Breast epithelium (tissue), 4 donors: ENCODE measurements around the gene FTO. TPM values are rescaled to one million over a fixed set of nuclear protein-coding genes. Genes with fewer than 3 reads are reported as not detected.

Experiments used
- DNase-seq, 2 donors: peaks; one replicate each; pipeline ENCODE4 v3.0.0-alpha.2; 2019; ENCODE audit warnings: low spot score in 2 of 2
- H3K27ac ChIP-seq, 2 donors: fragments of 200-600 bp; sonication (generic) in 1 of 2; one replicate each; pipeline ENCODE4 v1.5.1; 2016 to 2019; ENCODE audit warnings: mild to moderate bottlenecking in 1 of 2
- H3K27me3 ChIP-seq, 2 donors: fragments of 200-600 bp; sonication (generic) in 1 of 2; one replicate each; pipeline versions ENCODE4 v1.5.1 to v1.6.0; 2017 to 2019; ENCODE audit warnings: control low read depth in 1 of 2, mild to moderate bottlenecking in 1 of 2
- H3K36me3 ChIP-seq: fragments of 200-600 bp; one replicate; pipeline ENCODE4 v1.5.1; 2019
- H3K4me1 ChIP-seq, 2 donors: fragments of 200-600 bp; sonication (generic); one replicate each; pipeline ENCODE4 v1.5.1; 2016 to 2019; ENCODE audit warnings: control low read depth in 1 of 2
- H3K4me3 ChIP-seq, 3 donors: fragments of 200-600 bp; sonication (generic); 1 replicate in 2 of 3; 2 replicates in 1 of 3; pipeline ENCODE4 v1.5.1; 2016 to 2019; ENCODE audit warnings: mild to moderate bottlenecking in 3 of 3, moderate library complexity in 2 of 3
- H3K9me3 ChIP-seq, 2 donors: fragments of 200-600 bp; sonication (generic) in 1 of 2; one replicate each; pipeline ENCODE4 v1.5.1; 2016 to 2019; ENCODE audit warnings: control low read depth in 1 of 2
- CTCF ChIP-seq, 3 donors: fragments of 450-650 bp; IDR thresholded peaks; one replicate each; pipeline ENCODE4 v1.5.1; 2016 to 2017; ENCODE audit warnings: antibody characterized with exemption in 3 of 3, mild to moderate bottlenecking in 3 of 3, moderate library complexity in 3 of 3
- POLR2A ChIP-seq: fragments of 450-650 bp; IDR thresholded peaks from one replicate; pipeline ENCODE4 v1.6.1; 2016; ENCODE audit warnings: antibody characterized with exemption, mild to moderate bottlenecking, moderate library complexity
- POLR2AphosphoS5 ChIP-seq, 3 donors: sonication (generic); formaldehyde crosslinking; IDR thresholded peaks; one replicate each; pipeline ENCODE4 v1.6.1; 2017; ENCODE audit warnings: antibody characterized with exemption in 3 of 3
- intact Hi-C: fragments of 100-400 bp; cut with DNase I; formaldehyde crosslinking; loops from one replicate; pipeline ENCODE4 v1.15.1; 2023; ENCODE audit warnings: low total_unique reads
- total RNA-seq, 3 donors: library from RNA; depleted of rRNA; stranded (reverse); fragments of >200 nt; gene quantifications; one replicate each; pipeline ENCODE4 v1.1.0, GENCODE V29; 2016

The FTO gene
- total RNA-seq, 3 donors from 2014 or later: 109 to 193 (median 174) TPM

- TF ChIP-seq CTCF (IDR thresholded peaks at IDR 0.05) (no peak), POLR2AphosphoS5 (IDR thresholded peaks at IDR 0.05) (no peak), POLR2A (no peak)
- Histone ChIP-seq H3K27me3 (no peaks in the 10 kb centered on the region), H3K36me3 (no peaks in the 10 kb centered on the region), H3K27ac (no peak overlapping the region), H3K4me1 (peaks cover 0 to 5% of the 10 kb centered on the region in 2 donors), H3K9me3 (no peaks in the 10 kb centered on the region), H3K4me3 (no peak overlapping the region)
- intact Hi-C loops: loop anchor here (10.0 kb wide), 1 partner anchor 378 kb away; no protein-coding TSS in a partner anchor
- no peak for DNase-seq
These were observed 219.0 kb downstream of the FTO start for GRCh38 chr16:53922807-53923571.

- peaks cover 0 to 5% of the 10 kb centered on the region in 2 donors for H3K4me1 ChIP-seq
- H3K9me3 ChIP-seq: no peaks in the 10 kb centered on the region
- no peaks in the 10 kb centered on the region for H3K27me3 ChIP-seq
- TF ChIP-seq POLR2AphosphoS5 (IDR thresholded peaks at IDR 0.05): no peak
- no peak for TF ChIP-seq POLR2A
- TF ChIP-seq CTCF (IDR thresholded peaks at IDR 0.05): no peak
- no peaks in the 10 kb centered on the region for H3K36me3 ChIP-seq
- intact Hi-C loops: loop anchor here (10.0 kb wide), 1 partner anchor 380 kb away; no protein-coding TSS in a partner anchor
- H3K4me3 ChIP-seq: no peak overlapping the region
- DNase-seq: no peak
- no peak overlapping the region for H3K27ac ChIP-seq
These were observed 220.6 kb downstream of the FTO start for GRCh38 chr16:53924331-53925106.

- intact Hi-C loops: loop anchor here (10.0 kb wide), 1 partner anchor 380 kb away; no protein-coding TSS in a partner anchor
- Histone ChIP-seq H3K27me3 (no peaks in the 10 kb centered on the region), H3K4me1 (peaks cover 0 to 5% of the 10 kb centered on the region in 2 donors), H3K27ac (no peak overlapping the region), H3K4me3 (no peak overlapping the region), H3K9me3 (no peaks in the 10 kb centered on the region), H3K36me3 (no peaks in the 10 kb centered on the region)
- DNase-seq: no peak
- TF ChIP-seq CTCF (IDR thresholded peaks at IDR 0.05) (no peak), POLR2AphosphoS5 (IDR thresholded peaks at IDR 0.05) (no peak), POLR2A (no peak)
These were observed 221.1 kb downstream of the FTO start for GRCh38 chr16:53925107-53925410.

GRCh38 chr16:53925526-53925925 lies 221.6 kb downstream of the FTO start:
- intact Hi-C loops: loop anchor here (10.0 kb wide), 1 partner anchor 381 kb away; no protein-coding TSS in a partner anchor
- Histone ChIP-seq H3K27ac (no peak overlapping the region), H3K27me3 (no peaks in the 10 kb centered on the region), H3K36me3 (no peaks in the 10 kb centered on the region), H3K4me3 (no peak overlapping the region), H3K4me1 (peaks cover 0 to 5% of the 10 kb centered on the region in 2 donors), H3K9me3 (no peaks in the 10 kb centered on the region)
- no peak for TF ChIP-seq POLR2A
- no peak for TF ChIP-seq CTCF (IDR thresholded peaks at IDR 0.05)
- TF ChIP-seq POLR2AphosphoS5 (IDR thresholded peaks at IDR 0.05): no peak
- no peak for DNase-seq

- no peak for DNase-seq
- TF ChIP-seq POLR2AphosphoS5 (IDR thresholded peaks at IDR 0.05): no peak
- TF ChIP-seq POLR2A: no peak
- TF ChIP-seq CTCF (IDR thresholded peaks at IDR 0.05): no peak
- Histone ChIP-seq H3K9me3 (no peaks in the 10 kb centered on the region), H3K4me3 (no peak overlapping the region), H3K4me1 (peaks cover 0 to 5% of the 10 kb centered on the region in 2 donors), H3K36me3 (no peaks in the 10 kb centered on the region), H3K27ac (no peak overlapping the region), H3K27me3 (no peaks in the 10 kb centered on the region)
- intact Hi-C loops: loop anchor here (10.0 kb wide), 1 partner anchor 381 kb away; no protein-coding TSS in a partner anchor
These were observed 222.3 kb downstream of the FTO start for GRCh38 chr16:53926209-53926608.
